ENCODE data around the gene CSGALNACT2. TPM values are rescaled to one million over a fixed set of nuclear protein-coding genes. Genes with fewer than 3 reads are reported as not detected.
A peak's percentile ranks its signal among the peaks of the same experiment; 100 is the strongest.

CSGALNACT2 gene
- total and polyA plus RNA-seq, 9 of the 15 experiments (the other 6 are each of a cell fraction or from before 2014, with no cell fraction given) = 1.4 to 7.3 (median 3.5) TPM

DNA sequence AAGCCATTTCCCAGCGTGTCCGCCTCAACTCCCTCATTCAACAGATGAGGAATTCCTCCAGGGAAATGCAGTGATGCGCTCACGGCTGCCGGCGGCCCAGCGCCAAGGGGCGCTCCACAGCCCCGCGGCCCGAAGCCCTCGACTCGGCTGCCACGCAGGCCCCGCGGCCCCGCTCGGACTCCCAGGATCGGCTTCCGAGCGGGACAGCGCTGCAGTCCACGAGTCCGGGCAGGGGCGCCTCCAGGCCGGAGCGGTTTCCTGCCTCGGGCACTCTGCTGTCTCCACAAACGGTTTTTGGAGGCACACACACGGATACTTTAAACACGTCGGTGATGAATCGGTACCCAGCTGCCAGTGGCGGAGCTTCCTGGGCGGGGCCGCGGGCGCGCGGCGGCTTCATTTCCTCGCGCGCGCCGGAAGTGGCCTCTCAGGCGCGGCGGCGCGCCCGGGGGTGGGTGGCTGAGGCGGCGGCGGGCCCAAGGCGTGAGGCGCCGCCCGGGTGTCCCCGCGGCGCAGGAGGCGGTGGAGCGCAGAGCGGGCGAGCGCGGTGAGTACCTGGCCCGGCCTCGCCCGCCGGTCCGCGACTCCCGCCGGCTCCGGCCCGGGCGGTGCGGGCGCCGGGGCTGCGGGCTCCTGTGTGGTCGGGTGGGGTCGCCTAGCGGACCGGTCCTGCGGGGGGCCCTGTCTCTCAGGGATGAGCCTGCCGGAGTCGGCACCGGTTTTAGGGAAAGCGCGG, at the start of gene CSGALNACT2 (continued):
- TF ChIP-seq, protein P1, sequence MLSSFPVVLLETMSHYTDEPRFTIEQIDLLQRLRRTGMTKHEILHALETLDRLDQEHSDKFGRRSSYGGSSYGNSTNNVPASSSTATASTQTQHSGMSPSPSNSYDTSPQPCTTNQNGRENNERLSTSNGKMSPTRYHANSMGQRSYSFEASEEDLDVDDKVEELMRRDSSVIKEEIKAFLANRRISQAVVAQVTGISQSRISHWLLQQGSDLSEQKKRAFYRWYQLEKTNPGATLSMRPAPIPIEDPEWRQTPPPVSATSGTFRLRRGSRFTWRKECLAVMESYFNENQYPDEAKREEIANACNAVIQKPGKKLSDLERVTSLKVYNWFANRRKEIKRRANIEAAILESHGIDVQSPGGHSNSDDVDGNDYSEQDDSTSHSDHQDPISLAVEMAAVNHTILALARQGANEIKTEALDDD (IDR thresholded peaks at IDR 0.05) = no peak
- TF ChIP-seq FUS (optimal IDR thresholded peaks at IDR 0.05; ENCODE audit: low read depth, low read length) (no peak), TBP (optimal IDR thresholded peaks at IDR 0.05; ENCODE audit: low read depth, low read length) (peak; percentile 39), ZNF184 (CRISPR knock-in tag; IDR thresholded peaks at IDR 0.05) (no peak), STAT5A (IDR thresholded peaks at IDR 0.05; ENCODE audit: borderline replicate concordance, low read length) (no peak), HNRNPL (IDR thresholded peaks at IDR 0.05; ENCODE audit: low read depth, low read length) (peak; percentile 52)
- TF ChIP-seq, protein P2, sequence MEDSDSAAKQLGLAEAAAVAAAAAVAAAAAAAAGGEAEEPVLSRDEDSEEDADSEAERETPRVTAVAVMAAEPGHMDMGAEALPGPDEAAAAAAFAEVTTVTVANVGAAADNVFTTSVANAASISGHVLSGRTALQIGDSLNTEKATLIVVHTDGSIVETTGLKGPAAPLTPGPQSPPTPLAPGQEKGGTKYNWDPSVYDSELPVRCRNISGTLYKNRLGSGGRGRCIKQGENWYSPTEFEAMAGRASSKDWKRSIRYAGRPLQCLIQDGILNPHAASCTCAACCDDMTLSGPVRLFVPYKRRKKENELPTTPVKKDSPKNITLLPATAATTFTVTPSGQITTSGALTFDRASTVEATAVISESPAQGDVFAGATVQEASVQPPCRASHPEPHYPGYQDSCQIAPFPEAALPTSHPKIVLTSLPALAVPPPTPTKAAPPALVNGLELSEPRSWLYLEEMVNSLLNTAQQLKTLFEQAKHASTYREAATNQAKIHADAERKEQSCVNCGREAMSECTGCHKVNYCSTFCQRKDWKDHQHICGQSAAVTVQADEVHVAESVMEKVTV (CRISPR knock-in tag; IDR thresholded peaks at IDR 0.05) = no peak
- TF ChIP-seq, protein P3, sequence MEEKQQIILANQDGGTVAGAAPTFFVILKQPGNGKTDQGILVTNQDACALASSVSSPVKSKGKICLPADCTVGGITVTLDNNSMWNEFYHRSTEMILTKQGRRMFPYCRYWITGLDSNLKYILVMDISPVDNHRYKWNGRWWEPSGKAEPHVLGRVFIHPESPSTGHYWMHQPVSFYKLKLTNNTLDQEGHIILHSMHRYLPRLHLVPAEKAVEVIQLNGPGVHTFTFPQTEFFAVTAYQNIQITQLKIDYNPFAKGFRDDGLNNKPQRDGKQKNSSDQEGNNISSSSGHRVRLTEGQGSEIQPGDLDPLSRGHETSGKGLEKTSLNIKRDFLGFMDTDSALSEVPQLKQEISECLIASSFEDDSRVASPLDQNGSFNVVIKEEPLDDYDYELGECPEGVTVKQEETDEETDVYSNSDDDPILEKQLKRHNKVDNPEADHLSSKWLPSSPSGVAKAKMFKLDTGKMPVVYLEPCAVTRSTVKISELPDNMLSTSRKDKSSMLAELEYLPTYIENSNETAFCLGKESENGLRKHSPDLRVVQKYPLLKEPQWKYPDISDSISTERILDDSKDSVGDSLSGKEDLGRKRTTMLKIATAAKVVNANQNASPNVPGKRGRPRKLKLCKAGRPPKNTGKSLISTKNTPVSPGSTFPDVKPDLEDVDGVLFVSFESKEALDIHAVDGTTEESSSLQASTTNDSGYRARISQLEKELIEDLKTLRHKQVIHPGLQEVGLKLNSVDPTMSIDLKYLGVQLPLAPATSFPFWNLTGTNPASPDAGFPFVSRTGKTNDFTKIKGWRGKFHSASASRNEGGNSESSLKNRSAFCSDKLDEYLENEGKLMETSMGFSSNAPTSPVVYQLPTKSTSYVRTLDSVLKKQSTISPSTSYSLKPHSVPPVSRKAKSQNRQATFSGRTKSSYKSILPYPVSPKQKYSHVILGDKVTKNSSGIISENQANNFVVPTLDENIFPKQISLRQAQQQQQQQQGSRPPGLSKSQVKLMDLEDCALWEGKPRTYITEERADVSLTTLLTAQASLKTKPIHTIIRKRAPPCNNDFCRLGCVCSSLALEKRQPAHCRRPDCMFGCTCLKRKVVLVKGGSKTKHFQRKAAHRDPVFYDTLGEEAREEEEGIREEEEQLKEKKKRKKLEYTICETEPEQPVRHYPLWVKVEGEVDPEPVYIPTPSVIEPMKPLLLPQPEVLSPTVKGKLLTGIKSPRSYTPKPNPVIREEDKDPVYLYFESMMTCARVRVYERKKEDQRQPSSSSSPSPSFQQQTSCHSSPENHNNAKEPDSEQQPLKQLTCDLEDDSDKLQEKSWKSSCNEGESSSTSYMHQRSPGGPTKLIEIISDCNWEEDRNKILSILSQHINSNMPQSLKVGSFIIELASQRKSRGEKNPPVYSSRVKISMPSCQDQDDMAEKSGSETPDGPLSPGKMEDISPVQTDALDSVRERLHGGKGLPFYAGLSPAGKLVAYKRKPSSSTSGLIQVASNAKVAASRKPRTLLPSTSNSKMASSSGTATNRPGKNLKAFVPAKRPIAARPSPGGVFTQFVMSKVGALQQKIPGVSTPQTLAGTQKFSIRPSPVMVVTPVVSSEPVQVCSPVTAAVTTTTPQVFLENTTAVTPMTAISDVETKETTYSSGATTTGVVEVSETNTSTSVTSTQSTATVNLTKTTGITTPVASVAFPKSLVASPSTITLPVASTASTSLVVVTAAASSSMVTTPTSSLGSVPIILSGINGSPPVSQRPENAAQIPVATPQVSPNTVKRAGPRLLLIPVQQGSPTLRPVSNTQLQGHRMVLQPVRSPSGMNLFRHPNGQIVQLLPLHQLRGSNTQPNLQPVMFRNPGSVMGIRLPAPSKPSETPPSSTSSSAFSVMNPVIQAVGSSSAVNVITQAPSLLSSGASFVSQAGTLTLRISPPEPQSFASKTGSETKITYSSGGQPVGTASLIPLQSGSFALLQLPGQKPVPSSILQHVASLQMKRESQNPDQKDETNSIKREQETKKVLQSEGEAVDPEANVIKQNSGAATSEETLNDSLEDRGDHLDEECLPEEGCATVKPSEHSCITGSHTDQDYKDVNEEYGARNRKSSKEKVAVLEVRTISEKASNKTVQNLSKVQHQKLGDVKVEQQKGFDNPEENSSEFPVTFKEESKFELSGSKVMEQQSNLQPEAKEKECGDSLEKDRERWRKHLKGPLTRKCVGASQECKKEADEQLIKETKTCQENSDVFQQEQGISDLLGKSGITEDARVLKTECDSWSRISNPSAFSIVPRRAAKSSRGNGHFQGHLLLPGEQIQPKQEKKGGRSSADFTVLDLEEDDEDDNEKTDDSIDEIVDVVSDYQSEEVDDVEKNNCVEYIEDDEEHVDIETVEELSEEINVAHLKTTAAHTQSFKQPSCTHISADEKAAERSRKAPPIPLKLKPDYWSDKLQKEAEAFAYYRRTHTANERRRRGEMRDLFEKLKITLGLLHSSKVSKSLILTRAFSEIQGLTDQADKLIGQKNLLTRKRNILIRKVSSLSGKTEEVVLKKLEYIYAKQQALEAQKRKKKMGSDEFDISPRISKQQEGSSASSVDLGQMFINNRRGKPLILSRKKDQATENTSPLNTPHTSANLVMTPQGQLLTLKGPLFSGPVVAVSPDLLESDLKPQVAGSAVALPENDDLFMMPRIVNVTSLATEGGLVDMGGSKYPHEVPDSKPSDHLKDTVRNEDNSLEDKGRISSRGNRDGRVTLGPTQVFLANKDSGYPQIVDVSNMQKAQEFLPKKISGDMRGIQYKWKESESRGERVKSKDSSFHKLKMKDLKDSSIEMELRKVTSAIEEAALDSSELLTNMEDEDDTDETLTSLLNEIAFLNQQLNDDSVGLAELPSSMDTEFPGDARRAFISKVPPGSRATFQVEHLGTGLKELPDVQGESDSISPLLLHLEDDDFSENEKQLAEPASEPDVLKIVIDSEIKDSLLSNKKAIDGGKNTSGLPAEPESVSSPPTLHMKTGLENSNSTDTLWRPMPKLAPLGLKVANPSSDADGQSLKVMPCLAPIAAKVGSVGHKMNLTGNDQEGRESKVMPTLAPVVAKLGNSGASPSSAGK (IDR thresholded peaks at IDR 0.05) = peak; percentile 63
